Hepatocyte (in vitro differentiated cells): Measurements from ENCODE around the gene COL5A1. TPM values are rescaled to one million over a fixed set of nuclear protein-coding genes. Genes with fewer than 3 reads are reported as not detected.

Source experiments
- DNase-seq: peaks from one replicate; pipeline ENCODE4 v3.0.0-alpha.2; 2016; ENCODE audit warnings: low spot score
- H2AFZ ChIP-seq: fragments of 200-600 bp; sonication (generic); 2 replicates; pipeline ENCODE4 v1.6.0; 2016; ENCODE audit warnings: antibody characterized with exemption, mild to moderate bottlenecking
- H3K27ac ChIP-seq: fragments of 200-600 bp; sonication (generic); 2 replicates; pipeline ENCODE4 v1.5.1; 2016; ENCODE audit warnings: mild to moderate bottlenecking
- H3K27me3 ChIP-seq: fragments of 200-600 bp; sonication (generic); 2 replicates; pipeline ENCODE4 v1.6.1; 2016
- H3K36me3 ChIP-seq: fragments of 200-600 bp; sonication (generic); replicated peaks from 2 replicates; pipeline ENCODE4 v1.5.1; 2016; ENCODE audit warnings: low read depth; ENCODE audit not compliant: insufficient read depth
- H3K4me1 ChIP-seq: fragments of 200-600 bp; sonication (generic); 2 replicates; pipeline ENCODE4 v1.5.1; 2016; ENCODE audit warnings: mild to moderate bottlenecking, moderate library complexity; ENCODE audit not compliant: insufficient read depth
- H3K4me2 ChIP-seq: fragments of 200-600 bp; sonication (generic); 2 replicates; pipeline ENCODE4 v1.6.0; 2016
- H3K4me3 ChIP-seq: fragments of 200-600 bp; sonication (generic); 2 replicates; pipeline ENCODE4 v1.5.1; 2016; ENCODE audit warnings: mild to moderate bottlenecking
- H3K79me2 ChIP-seq: fragments of 200-600 bp; sonication (generic); 2 replicates; pipeline ENCODE4 v1.6.0; 2017; ENCODE audit warnings: mild to moderate bottlenecking
- H3K9me2 ChIP-seq: fragments of 200-600 bp; sonication (generic); replicated peaks from 2 replicates; pipeline ENCODE4 v1.6.0; 2017; ENCODE audit warnings: mild to moderate bottlenecking; ENCODE audit not compliant: insufficient read depth
- H3K9me3 ChIP-seq: fragments of 200-600 bp; sonication (generic); 2 replicates; pipeline ENCODE4 v1.5.1; 2016; ENCODE audit warnings: low read depth, mild to moderate bottlenecking
- H4K20me1 ChIP-seq: fragments of 200-600 bp; sonication (generic); 2 replicates; pipeline ENCODE4 v1.6.0; 2016; ENCODE audit warnings: mild to moderate bottlenecking; ENCODE audit not compliant: insufficient read depth, poor library complexity, severe bottlenecking
- CTCF ChIP-seq: fragments of 200-600 bp; sonication (generic); IDR thresholded peaks from 2 replicates; pipeline ENCODE4 v1.5.1; 2016; ENCODE audit warnings: antibody characterized with exemption, mild to moderate bottlenecking; ENCODE audit not compliant: poor library complexity
- EZH2 ChIP-seq: fragments of 200-600 bp; sonication (generic); IDR thresholded peaks from 2 replicates; pipeline ENCODE4 v1.6.1; 2016; ENCODE audit warnings: antibody characterized with exemption, mild to moderate bottlenecking, borderline replicate concordance
- EZH2phosphoT487 ChIP-seq: fragments of 200-600 bp; sonication (generic); IDR thresholded peaks from one replicate; pipeline ENCODE4 v1.6.1; 2018; ENCODE audit warnings: antibody characterized with exemption, mild to moderate bottlenecking, low read depth, moderate library complexity; ENCODE audit not compliant: unreplicated experiment, severe bottlenecking
- WGBS: methylation state at CpG from one replicate; pipeline ENCODE4 v1.1.6; 2016; ENCODE audit warnings: low lambda C conversion rate; ENCODE audit errors: missing lambda C conversion rate; 5-methylcytosine and 5-hydroxymethylcytosine counted together
- polyA plus RNA-seq: library from polyadenylated mRNA; unstranded; fragments of >200 nt; fragmentation: Nextera tagmentation; extraction: Ambion mirVana; gene quantifications from 2 replicates; pipeline ENCODE4 v1.2.1, GENCODE V29; 2016
- total RNA-seq: library from RNA; depleted of rRNA; stranded (reverse); fragments of >200 nt; gene quantifications from 2 replicates; pipeline ENCODE4 v1.2.3, GENCODE V29; 2014

The COL5A1 gene
- total and polyA plus RNA-seq, 2 experiments from 2014 or later = 342 to 347 TPM

DNA sequence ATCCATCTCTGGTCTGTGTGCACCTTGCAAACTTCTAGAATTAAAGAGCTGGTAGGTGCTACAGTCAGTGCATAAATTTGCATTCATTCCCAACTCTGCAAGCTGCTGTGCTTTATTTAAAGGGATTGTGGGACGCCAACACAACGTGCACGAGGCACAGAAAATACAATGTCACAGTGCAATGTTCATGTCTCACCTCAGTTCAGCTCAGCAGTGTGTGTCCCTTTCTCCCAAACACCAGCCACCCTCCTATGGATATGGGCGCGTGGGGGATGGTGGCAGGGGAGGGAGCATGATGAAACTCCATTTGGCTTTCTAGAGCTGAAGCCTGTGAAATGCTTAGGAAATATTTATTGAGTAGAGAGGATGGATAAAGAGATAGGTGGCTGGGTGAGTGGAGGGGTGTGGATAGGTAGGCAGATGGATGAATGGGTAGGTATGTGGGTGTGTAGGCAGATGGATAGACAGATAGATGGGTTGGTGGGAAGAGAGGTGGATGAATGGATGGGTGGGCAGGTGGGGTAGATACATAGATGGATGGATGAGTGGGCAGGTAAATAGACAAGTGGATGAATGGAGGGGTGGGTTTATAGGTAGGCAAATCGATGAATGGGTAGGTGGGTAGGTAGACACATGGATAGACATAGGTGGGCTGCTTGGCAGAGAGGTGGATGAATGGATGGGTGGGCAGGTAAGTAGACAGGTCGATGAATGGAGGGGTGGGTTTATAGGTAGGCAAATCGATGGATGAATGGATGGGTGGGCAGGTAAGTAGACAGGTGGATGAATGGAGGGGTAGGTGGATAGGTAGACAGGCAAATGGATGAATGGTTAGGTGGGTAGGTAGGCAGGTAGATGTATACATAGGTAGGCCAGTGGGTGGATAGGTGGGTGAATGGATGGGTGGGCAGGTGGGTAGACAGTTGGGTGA, 146.3 kb downstream of the COL5A1 start:
- Histone ChIP-seq H2AFZ (no peak overlapping the region), H3K27ac (no peak overlapping the region), H3K79me2 (no peaks in the 10 kb centered on the region), H3K4me2 (no peak overlapping the region), H3K4me3 (no peak overlapping the region), H3K27me3 (no peaks in the 10 kb centered on the region), H4K20me1 (peaks cover 3% of the 10 kb centered on the region), H3K36me3 (no peaks in the 10 kb centered on the region), H3K9me2 (no peaks in the 10 kb centered on the region), H3K9me3 (no peaks in the 10 kb centered on the region), H3K4me1 (no peaks in the 10 kb centered on the region)
- no peak for TF ChIP-seq EZH2
- no peak for TF ChIP-seq CTCF
- TF ChIP-seq EZH2phosphoT487 = no peak
- 83% methylated on average over 8 of the region's 8 CpGs for WGBS
- no peak for DNase-seq

DNA sequence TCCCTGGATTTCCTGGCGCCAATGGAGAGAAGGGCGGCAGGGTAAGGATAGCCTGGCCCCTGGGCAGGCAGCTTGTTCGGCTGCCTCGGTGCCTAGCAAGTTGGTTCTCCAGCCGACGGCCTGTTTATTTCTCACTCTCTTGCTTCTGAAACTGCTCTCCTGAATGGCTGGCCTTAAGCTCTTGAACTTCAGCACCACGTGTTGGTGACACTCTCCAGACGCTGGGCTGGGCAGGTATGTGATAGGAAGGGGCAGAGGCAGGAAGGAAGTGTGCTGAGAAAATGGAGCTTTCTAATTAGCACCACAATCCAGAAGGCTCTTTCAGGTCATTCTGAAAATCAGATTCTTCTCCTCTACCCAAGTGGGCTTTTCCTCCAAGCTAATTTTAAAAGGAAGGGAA, 147.6 kb downstream of the COL5A1 start:
- WGBS = 41% methylated on average over 8 of the region's 8 CpGs
- H2AFZ ChIP-seq = no peak overlapping the region
- H4K20me1 ChIP-seq = peaks cover 3% of the 10 kb centered on the region
- H3K9me2 ChIP-seq = no peaks in the 10 kb centered on the region
- H3K4me1 ChIP-seq = no peaks in the 10 kb centered on the region
- no peaks in the 10 kb centered on the region for H3K9me3 ChIP-seq
- no peaks in the 10 kb centered on the region for H3K79me2 ChIP-seq
- H3K27ac ChIP-seq = no peak overlapping the region
- DNase-seq = no peak
- H3K4me2 ChIP-seq = no peak overlapping the region
- no peak overlapping the region for H3K4me3 ChIP-seq
- no peaks in the 10 kb centered on the region for H3K27me3 ChIP-seq
- TF ChIP-seq CTCF = no peak
- no peak for TF ChIP-seq EZH2phosphoT487
- TF ChIP-seq EZH2 = no peak
- H3K36me3 ChIP-seq = no peaks in the 10 kb centered on the region

- no peak overlapping the region for H3K4me2 ChIP-seq
- H3K4me1 ChIP-seq = no peaks in the 10 kb centered on the region
- no peak overlapping the region for H3K4me3 ChIP-seq
- H3K9me3 ChIP-seq = no peaks in the 10 kb centered on the region
- no peak overlapping the region for H3K27ac ChIP-seq
- DNase-seq = no peak
- H3K36me3 ChIP-seq = no peaks in the 10 kb centered on the region
- WGBS = 92% methylated on average over 9 of the region's 9 CpGs
- H3K9me2 ChIP-seq = no peaks in the 10 kb centered on the region
- H3K79me2 ChIP-seq = no peaks in the 10 kb centered on the region
- peaks cover 7% of the 10 kb centered on the region for H4K20me1 ChIP-seq
- H3K27me3 ChIP-seq = no peaks in the 10 kb centered on the region
- TF ChIP-seq CTCF (no peak), EZH2 (no peak), EZH2phosphoT487 (no peak)
- no peak overlapping the region for H2AFZ ChIP-seq
Observed at GRCh38 chr9:134791009-134791408, 149.4 kb downstream of the COL5A1 start.
